HepG2 (cell line): ENCODE results near the gene ODC1. TPM values are rescaled to one million over a fixed set of nuclear protein-coding genes. Genes with fewer than 3 reads are reported as not detected.

Experiments used
- FOSL1 ChIP-seq: sonication (generic); formaldehyde crosslinking; IDR thresholded peaks from 2 replicates; pipeline ENCODE4 v1.9.0; 2021; ENCODE audit warnings: missing genetic modification reagents, borderline replicate concordance
- FOXA1 ChIP-seq, 2 experiments: fragments of 450-650 bp in 1 of 2; sonication (generic) in 1 of 2; formaldehyde crosslinking in 1 of 2; IDR thresholded peaks; 2 replicates each; pipeline versions ENCODE4 v1.4.0 to v1.6.1; 2016 to 2020; ENCODE audit warnings: missing genetic modification reagents in 1 of 2
- HDAC1 ChIP-seq: sonication (generic); formaldehyde crosslinking; IDR thresholded peaks from 2 replicates; pipeline ENCODE4 v1.5.1; 2020; ENCODE audit warnings: mild to moderate bottlenecking, missing genetic modification reagents
- RBFOX2 ChIP-seq: fragments of 200-400 bp; formaldehyde crosslinking; IDR thresholded peaks from 2 replicates; pipeline ENCODE4 v1.6.1; 2017; ENCODE audit warnings: low read depth, mild to moderate bottlenecking, low read length
- TBX2 ChIP-seq: sonication (generic); formaldehyde crosslinking; IDR thresholded peaks from 2 replicates; pipeline ENCODE4 v1.5.0; 2020; ENCODE audit warnings: missing genetic modification reagents, mild to moderate bottlenecking, borderline replicate concordance
- ZBTB7A ChIP-seq: sonication (generic); formaldehyde crosslinking; IDR thresholded peaks from 2 replicates; pipeline ENCODE4 v1.8.0; 2022; ENCODE audit warnings: mild to moderate bottlenecking, missing genetic modification reagents
- ZNF331 ChIP-seq: sonication (generic); formaldehyde crosslinking; IDR thresholded peaks from 2 replicates; pipeline ENCODE4 v1.4.0; 2020; ENCODE audit warnings: missing genetic modification reagents
- ZNF431 ChIP-seq: sonication (generic); formaldehyde crosslinking; IDR thresholded peaks from 2 replicates; pipeline ENCODE4 v1.9.0; 2022; ENCODE audit warnings: missing genetic modification reagents, low read depth, mild to moderate bottlenecking, borderline replicate concordance
- ZNF652 ChIP-seq: IDR thresholded peaks from 2 replicates; pipeline ENCODE4 v1.6.1; 2016; ENCODE audit warnings: low read depth, borderline replicate concordance
- ZNF670 ChIP-seq: sonication (generic); formaldehyde crosslinking; IDR thresholded peaks from 2 replicates; pipeline ENCODE4 v1.8.0; 2022; ENCODE audit warnings: mild to moderate bottlenecking, missing genetic modification reagents, borderline replicate concordance
- polyA plus RNA-seq, 8 experiments: library from polyadenylated mRNA; depleted of rRNA in 3 of 8; stranded (reverse) in 7 of 8; unstranded in 1 of 8; fragments of >200 nt; fragmentation: Illumina TruSeq in 4 of 8; extraction: Trizol in 4 of 8; gene quantifications; 2 replicates each; pipeline versions ENCODE4 v1.2.1 to v1.2.3, GENCODE V29; 2011 to 2016; ENCODE audit warnings: low read depth in 4 of 8, missing spikeins in 1 of 8, mixed read lengths in 1 of 8; ENCODE audit not compliant: insufficient read depth in 1 of 8
- total RNA-seq, 5 experiments: library from RNA; depleted of rRNA; stranded (reverse); fragments of >200 nt; fragmentation: Illumina TruSeq; extraction: Trizol; gene quantifications; 2 replicates each; pipeline ENCODE4 v1.2.3, GENCODE V29; 2016; ENCODE audit warnings: low read depth in 1 of 5
- TF ChIP-seq, protein P1 (sequence below): sonication (generic); formaldehyde crosslinking; IDR thresholded peaks from 2 replicates; pipeline ENCODE4 v1.4.0; 2020; ENCODE audit warnings: missing genetic modification reagents
- TF ChIP-seq, protein P2 (sequence below): sonication (generic); formaldehyde crosslinking; IDR thresholded peaks from 2 replicates; pipeline ENCODE4 v1.4.0; 2020; ENCODE audit warnings: mild to moderate bottlenecking, low read depth, missing genetic modification reagents
- TF ChIP-seq, protein P3 (sequence below): sonication (generic); formaldehyde crosslinking; IDR thresholded peaks from 2 replicates; pipeline ENCODE4 v1.4.0; 2020; ENCODE audit warnings: missing genetic modification reagents, borderline replicate concordance

ODC1 gene
- total and polyA plus RNA-seq, 2 of the 13 experiments (the other 11 are each of a cell fraction or from before 2014, with no cell fraction given), result 142 to 371 TPM

DNA sequence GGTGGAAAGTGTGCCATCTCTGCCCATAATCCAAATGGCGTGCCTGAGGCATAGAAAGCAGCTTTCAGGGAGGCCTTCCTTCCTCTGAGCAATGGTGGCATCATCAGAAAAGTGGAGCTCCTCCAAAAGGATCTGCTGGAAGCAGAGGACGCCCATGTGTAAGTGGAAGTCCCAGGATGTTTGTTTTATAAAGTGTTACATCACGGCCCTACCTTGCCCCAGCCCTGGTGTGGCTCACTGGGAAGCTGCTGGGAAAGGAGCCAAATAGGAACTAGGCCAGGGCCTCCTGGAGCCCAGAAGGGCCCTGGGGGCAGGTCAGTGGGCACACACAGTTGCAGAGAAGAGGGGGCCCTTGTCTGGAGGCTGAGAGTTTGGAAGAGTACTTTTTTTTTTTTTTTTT is 4.2 kb upstream of the ODC1 start (continued):
- TF ChIP-seq ZNF652 (CRISPR knock-in tag) (no peak; the same call in 1 of the 2 replicates), TBX2 (no peak), HDAC1 (CRISPR knock-in tag) (peak; percentile 61; the same call in 1 of the 2 replicates), ZNF331 (CRISPR knock-in tag) (peak; percentile 56; the same call in 1 of the 2 replicates), ZNF431 (CRISPR knock-in tag) (no peak), ZBTB7A (no peak), ZNF670 (CRISPR knock-in tag) (peak; percentile 59; the same call in 1 of the 2 replicates), RBFOX2 (no peak), FOXA1 (IDR thresholded peaks at IDR 0.05) (no peak), FOXA1 (CRISPR knock-in tag; IDR thresholded peaks at IDR 0.05) (peak; percentile 82), FOSL1 (CRISPR knock-in tag) (no peak)
- TF ChIP-seq, protein P1, sequence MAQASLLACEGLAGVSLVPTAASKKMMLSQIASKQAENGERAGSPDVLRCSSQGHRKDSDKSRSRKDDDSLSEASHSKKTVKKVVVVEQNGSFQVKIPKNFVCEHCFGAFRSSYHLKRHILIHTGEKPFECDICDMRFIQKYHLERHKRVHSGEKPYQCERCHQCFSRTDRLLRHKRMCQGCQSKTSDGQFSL (CRISPR knock-in tag), result no peak
- TF ChIP-seq, protein P2, sequence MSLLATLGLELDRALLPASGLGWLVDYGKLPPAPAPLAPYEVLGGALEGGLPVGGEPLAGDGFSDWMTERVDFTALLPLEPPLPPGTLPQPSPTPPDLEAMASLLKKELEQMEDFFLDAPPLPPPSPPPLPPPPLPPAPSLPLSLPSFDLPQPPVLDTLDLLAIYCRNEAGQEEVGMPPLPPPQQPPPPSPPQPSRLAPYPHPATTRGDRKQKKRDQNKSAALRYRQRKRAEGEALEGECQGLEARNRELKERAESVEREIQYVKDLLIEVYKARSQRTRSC (CRISPR knock-in tag), result no peak
- TF ChIP-seq, protein P3, sequence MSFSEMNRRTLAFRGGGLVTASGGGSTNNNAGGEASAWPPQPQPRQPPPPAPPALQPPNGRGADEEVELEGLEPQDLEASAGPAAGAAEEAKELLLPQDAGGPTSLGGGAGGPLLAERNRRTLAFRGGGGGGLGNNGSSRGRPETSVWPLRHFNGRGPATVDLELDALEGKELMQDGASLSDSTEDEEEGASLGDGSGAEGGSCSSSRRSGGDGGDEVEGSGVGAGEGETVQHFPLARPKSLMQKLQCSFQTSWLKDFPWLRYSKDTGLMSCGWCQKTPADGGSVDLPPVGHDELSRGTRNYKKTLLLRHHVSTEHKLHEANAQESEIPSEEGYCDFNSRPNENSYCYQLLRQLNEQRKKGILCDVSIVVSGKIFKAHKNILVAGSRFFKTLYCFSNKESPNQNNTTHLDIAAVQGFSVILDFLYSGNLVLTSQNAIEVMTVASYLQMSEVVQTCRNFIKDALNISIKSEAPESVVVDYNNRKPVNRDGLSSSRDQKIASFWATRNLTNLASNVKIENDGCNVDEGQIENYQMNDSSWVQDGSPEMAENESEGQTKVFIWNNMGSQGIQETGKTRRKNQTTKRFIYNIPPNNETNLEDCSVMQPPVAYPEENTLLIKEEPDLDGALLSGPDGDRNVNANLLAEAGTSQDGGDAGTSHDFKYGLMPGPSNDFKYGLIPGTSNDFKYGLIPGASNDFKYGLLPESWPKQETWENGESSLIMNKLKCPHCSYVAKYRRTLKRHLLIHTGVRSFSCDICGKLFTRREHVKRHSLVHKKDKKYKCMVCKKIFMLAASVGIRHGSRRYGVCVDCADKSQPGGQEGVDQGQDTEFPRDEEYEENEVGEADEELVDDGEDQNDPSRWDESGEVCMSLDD (CRISPR knock-in tag), result no peak
